AG04450 (cell line): ENCODE results near the gene PHLDA1. TPM values are rescaled to one million over a fixed set of nuclear protein-coding genes. Genes with fewer than 3 reads are reported as not detected.

Experiments
- polyA plus RNA-seq: library from polyadenylated mRNA; depleted of rRNA; stranded (reverse); fragments of >200 nt; gene quantifications from 2 replicates; pipeline ENCODE4 v1.2.3, GENCODE V29; 2011; rRNA removed

PHLDA1 gene
- polyA plus RNA-seq, 1 experiment = 99.5 TPM

Other genes with a start within 250 kb of the PHLDA1 start
- 421 and 593 TPM in 2 replicates for gene NAP1L1, start 52.9 kb upstream of the PHLDA1 start, polyA plus RNA-seq